Neural progenitor cell (in vitro differentiated cells): Measurements from ENCODE around the gene USP19.

ENCODE experiments used
- CTCF ChIP-seq: fragments of 200-600 bp; sonication (generic); IDR thresholded peaks from 2 replicates; pipeline ENCODE4 v1.5.1; 2017; ENCODE audit warnings: antibody characterized with exemption, mild to moderate bottlenecking
- EZH2 ChIP-seq: fragments of 200-600 bp; sonication (generic); IDR thresholded peaks from 2 replicates; pipeline ENCODE4 v1.6.1; 2017; ENCODE audit warnings: antibody characterized with exemption, mild to moderate bottlenecking, moderate library complexity
- EZH2phosphoT487 ChIP-seq: fragments of 200-600 bp; sonication (generic); IDR thresholded peaks from 2 replicates; pipeline ENCODE4 v1.6.1; 2017; ENCODE audit warnings: antibody characterized with exemption

- TF ChIP-seq CTCF (no peak), EZH2 (no peak), EZH2phosphoT487 (no peak)
Observed at GRCh38 chr3:49098910-49099630, 21.6 kb downstream of the USP19 start.
